HG02571 (cell line): ENCODE measurements around the gene TFAM.
A peak's percentile ranks its signal among the peaks of the same experiment; 100 is the strongest.
"Not testable (repeated sequence)": the region's sequence is repeated elsewhere in the genome, so short reads cannot be mapped to it uniquely, and the experiment has no call there.

Experiments used
- ATAC-seq: cut with Tn5 transposase; IDR thresholded peaks from one replicate; pipeline ENCODE4 v1.9.1; 2021; ENCODE audit warnings: mild to moderate bottlenecking, moderate library complexity; ENCODE audit not compliant: unreplicated experiment

Gene TFAM

GRCh38 chr10:58372607-58373441 lies 12.4 kb upstream of the TFAM start:
- peak; percentile 65 for ATAC-seq

GRCh38 chr10:58373442-58373827 lies 11.8 kb upstream of the TFAM start:
- ATAC-seq, result no peak

GRCh38 chr10:58382489-58382995 lies 2.7 kb upstream of the TFAM start:
- no peak for ATAC-seq

- peak; percentile 60 for ATAC-seq
Measured at GRCh38 chr10:58384095-58384494, 1.1 kb upstream of the TFAM start.

GRCh38 chr10:58384544-58384998 lies 639 bp upstream of the TFAM start:
- peak; percentile 0 for ATAC-seq

- peak; percentile 1 for ATAC-seq
Measured at GRCh38 chr10:58385784-58386112, 538 bp downstream of the TFAM start.

- no peak for ATAC-seq
Measured at GRCh38 chr10:58389024-58389423, 3.8 kb downstream of the TFAM start.

- no peak for ATAC-seq
Measured at GRCh38 chr10:58393317-58393716, 8.1 kb downstream of the TFAM start.

- no peak for ATAC-seq
Measured at GRCh38 chr10:58394471-58394870, 9.3 kb downstream of the TFAM start.

- no peak for ATAC-seq
Measured at GRCh38 chr10:58396057-58396456, 10.8 kb downstream of the TFAM start.

- ATAC-seq, result no peak
Measured at GRCh38 chr10:58397830-58398229, 12.6 kb downstream of the TFAM start.

- no peak for ATAC-seq
Measured at GRCh38 chr10:58399410-58399809, 14.2 kb downstream of the TFAM start.

- no peak for ATAC-seq
Measured at GRCh38 chr10:58400609-58401008, 15.4 kb downstream of the TFAM start.

- no peak for ATAC-seq
Measured at GRCh38 chr10:58404001-58404400, 18.8 kb downstream of the TFAM start.

- ATAC-seq, result no peak
Measured at GRCh38 chr10:58409956-58410610, 24.9 kb downstream of the TFAM start.

GRCh38 chr10:58412502-58412961 lies 27.3 kb downstream of the TFAM start:
- ATAC-seq, result no peak

- ATAC-seq, result no peak
Measured at GRCh38 chr10:58414270-58415041, 29.2 kb downstream of the TFAM start.

- no peak for ATAC-seq
Measured at GRCh38 chr10:58415757-58416156, 30.5 kb downstream of the TFAM start.

- not testable (repeated sequence) for ATAC-seq
Measured at GRCh38 chr10:58417902-58418301, 32.7 kb downstream of the TFAM start.

GRCh38 chr10:58424176-58424575 lies 39.0 kb downstream of the TFAM start:
- ATAC-seq, result no peak

GRCh38 chr10:58428436-58428835 lies 43.2 kb downstream of the TFAM start:
- ATAC-seq, result not testable (repeated sequence)
